IMR-90 (cell line): ENCODE measurements around the gene ABCD1. TPM values are rescaled to one million over a fixed set of nuclear protein-coding genes. Genes with fewer than 3 reads are reported as not detected.

ENCODE experiments used
- ATAC-seq: fragments of 200-7000 bp; cut with Tn5 transposase; 2 replicates; pipeline ENCODE4 v1.9.1; 2020; ENCODE audit warnings: low read depth, mild to moderate bottlenecking, moderate library complexity
- BruUV-seq: library from RNA; stranded (reverse); fragments of 400-500 nt; replicated peaks from 2 replicates; lab custom pipeline; 2021; lab: Mats Ljungman, UMichigan
- CTCF ChIA-PET: fragments of 300-600 bp; formaldehyde crosslinking; extraction: SDS; loops from one replicate; lab custom pipeline; 2021; ENCODE audit warnings: antibody characterized with exemption; lab: Yijun Ruan, JAX
- POLR2A ChIA-PET: fragments of 300-600 bp; sonication (Branson Sonifier 250); formaldehyde crosslinking; loops from one replicate; lab custom pipeline; 2022; ENCODE audit warnings: antibody characterized with exemption; ENCODE audit not compliant: unreplicated experiment; lab: Charles Lee
- DNase-seq: peaks from one replicate; pipeline ENCODE4 v3.0.0; 2013
- H2AFZ ChIP-seq: replicated peaks from 2 replicates; pipeline ENCODE3; 2013; ENCODE audit warnings: low read length, mild to moderate bottlenecking; ENCODE audit not compliant: poor library complexity
- H2AK5ac ChIP-seq: 2 replicates; pipeline ENCODE4 v1.6.1; 2013; ENCODE audit warnings: low read depth, low read length, inconsistent platforms
- H2AK9ac ChIP-seq: replicated peaks from 2 replicates; pipeline ENCODE3; 2013; ENCODE audit warnings: mild to moderate bottlenecking, low read depth, low read length, moderate library complexity; ENCODE audit not compliant: poor library complexity
- H2BK120ac ChIP-seq: 2 replicates; pipeline ENCODE4 v1.6.1; 2013; ENCODE audit warnings: low read depth, low read length, inconsistent platforms
- H2BK15ac ChIP-seq: 3 replicates; pipeline ENCODE4 v1.6.1; 2013; ENCODE audit warnings: low read depth, low read length, inconsistent platforms
- H2BK20ac ChIP-seq: 2 replicates; pipeline ENCODE4 v1.6.1; 2013; ENCODE audit warnings: low read depth, mild to moderate bottlenecking, inconsistent platforms, low read length, moderate library complexity
- H2BK5ac ChIP-seq: 2 replicates; pipeline ENCODE4 v1.6.1; 2013; ENCODE audit warnings: mild to moderate bottlenecking, low read depth, low read length, inconsistent platforms; ENCODE audit not compliant: poor library complexity, severe bottlenecking
- H3K14ac ChIP-seq: replicated peaks from 2 replicates; pipeline ENCODE4 v1.6.1; 2013; ENCODE audit warnings: low read depth, low read length, inconsistent platforms
- H3K18ac ChIP-seq: 2 replicates; pipeline ENCODE4 v1.6.1; 2013; ENCODE audit warnings: low read depth, low read length, control low read depth
- H3K23ac ChIP-seq: 2 replicates; pipeline ENCODE4 v1.6.1; 2013; ENCODE audit warnings: low read depth, low read length, inconsistent platforms
- H3K27ac ChIP-seq: 2 replicates; pipeline ENCODE4 v1.5.1; 2013; ENCODE audit warnings: mild to moderate bottlenecking, control low read depth, low read length; ENCODE audit not compliant: insufficient read depth
- H3K27me3 ChIP-seq: 2 replicates; pipeline ENCODE4 v1.6.1; 2013; ENCODE audit warnings: low read length; ENCODE audit not compliant: control insufficient read depth, insufficient read depth
- H3K36me3 ChIP-seq: 2 replicates; pipeline ENCODE4 v1.6.1; 2013; ENCODE audit warnings: low read length, mixed read lengths; ENCODE audit not compliant: control insufficient read depth, insufficient read depth
- H3K4ac ChIP-seq: 2 replicates; pipeline ENCODE4 v1.6.1; 2013; ENCODE audit warnings: low read depth, low read length, inconsistent platforms
- H3K4me1 ChIP-seq: 2 replicates; pipeline ENCODE4 v1.6.1; 2013; ENCODE audit warnings: low read length, mixed read lengths; ENCODE audit not compliant: control insufficient read depth, insufficient read depth
- H3K4me2 ChIP-seq: 2 replicates; pipeline ENCODE4 v1.6.1; 2013; ENCODE audit warnings: low read depth, mild to moderate bottlenecking, control low read depth, low read length, moderate library complexity
- H3K4me3 ChIP-seq: 2 replicates; pipeline ENCODE4 v1.5.1; 2013; ENCODE audit warnings: low read depth, mild to moderate bottlenecking, control low read depth, low read length, moderate library complexity; ENCODE audit not compliant: insufficient read depth
- H3K56ac ChIP-seq: 2 replicates; pipeline ENCODE4 v1.6.1; 2013; ENCODE audit warnings: low read length, inconsistent platforms; ENCODE audit not compliant: insufficient read depth; ENCODE audit errors: extremely low read depth
- H3K79me1 ChIP-seq, 2 experiments: 2 replicates each; pipeline ENCODE4 v1.6.1; 2013; ENCODE audit warnings: low read length in 2 of 2, inconsistent platforms in 1 of 2, low read depth in 1 of 2
- H3K9ac ChIP-seq: 2 replicates; pipeline ENCODE4 v1.6.1; 2013; ENCODE audit warnings: low read depth, low read length, control low read depth
- H3K9me1 ChIP-seq: 2 replicates; pipeline ENCODE4 v1.6.1; 2013; ENCODE audit warnings: low read length, inconsistent platforms; ENCODE audit not compliant: insufficient read depth
- H3K9me3 ChIP-seq: 2 replicates; pipeline ENCODE4 v1.6.1; 2013; ENCODE audit warnings: low read length; ENCODE audit not compliant: control insufficient read depth, insufficient read depth
- H4K20me1 ChIP-seq: 2 replicates; pipeline ENCODE4 v1.6.1; 2013; ENCODE audit warnings: low read length, inconsistent platforms; ENCODE audit not compliant: insufficient read depth
- H4K5ac ChIP-seq: 2 replicates; pipeline ENCODE4 v1.6.1; 2013; ENCODE audit warnings: mild to moderate bottlenecking, low read depth, low read length, control low read depth
- H4K8ac ChIP-seq, 2 experiments: 2 replicates each; pipeline ENCODE4 v1.6.1; 2013; ENCODE audit warnings: low read depth in 2 of 2, low read length in 2 of 2, control low read depth in 1 of 2, inconsistent platforms in 1 of 2
- H4K91ac ChIP-seq: 2 replicates; pipeline ENCODE4 v1.6.1; 2013; ENCODE audit warnings: low read depth, low read length, inconsistent platforms; ENCODE audit not compliant: insufficient read depth
- BHLHE40 ChIP-seq: fragments of 150-350 bp; IDR thresholded peaks from 2 replicates; pipeline ENCODE4 v1.6.1; 2016; ENCODE audit warnings: mild to moderate bottlenecking, low read depth, low read length
- CEBPB ChIP-seq: IDR thresholded peaks from 2 replicates; pipeline ENCODE4 v1.6.1; 2012; ENCODE audit warnings: low read depth, low read length, improper control_type of control experiment
- CHD1 ChIP-seq: IDR thresholded peaks from 2 replicates; pipeline ENCODE4 v1.6.1; 2012; ENCODE audit warnings: low read depth, low read length, improper control_type of control experiment
- CTCF ChIP-seq: conservative IDR thresholded peaks from 2 replicates; pipeline ENCODE4 v1.5.1; 2012; ENCODE audit warnings: mild to moderate bottlenecking, low read depth, low read length, improper control_type of control experiment
- ELK1 ChIP-seq: fragments of 150-350 bp; IDR thresholded peaks from 2 replicates; pipeline ENCODE4 v1.6.1; 2016; ENCODE audit warnings: low read depth, mild to moderate bottlenecking, low read length, moderate library complexity, borderline replicate concordance
- FOS ChIP-seq: fragments of 150-350 bp; IDR thresholded peaks from 2 replicates; pipeline ENCODE4 v1.6.1; 2016; ENCODE audit warnings: low read depth, low read length
- MAFK ChIP-seq: IDR thresholded peaks from 2 replicates; pipeline ENCODE4 v1.6.1; 2012; ENCODE audit warnings: low read depth, low read length, improper control_type of control experiment
- MAZ ChIP-seq: IDR thresholded peaks from 2 replicates; pipeline ENCODE4 v1.6.1; 2012; ENCODE audit warnings: low read depth, mild to moderate bottlenecking, low read length, improper control_type of control experiment, moderate library complexity, borderline replicate concordance
- MXI1 ChIP-seq: IDR thresholded peaks from 2 replicates; pipeline ENCODE4 v1.6.1; 2012; ENCODE audit warnings: low read depth, mild to moderate bottlenecking, low read length, moderate library complexity, borderline replicate concordance
- NFE2L2 ChIP-seq: fragments of 150-350 bp; IDR thresholded peaks from 2 replicates; pipeline ENCODE4 v1.6.1; 2016; ENCODE audit warnings: low read depth, mild to moderate bottlenecking, low read length
- POLR2A ChIP-seq: IDR thresholded peaks from 2 replicates; pipeline ENCODE4 v1.6.1; 2012; ENCODE audit warnings: mild to moderate bottlenecking, low read depth, low read length
- RAD21 ChIP-seq: IDR thresholded peaks from 2 replicates; pipeline ENCODE4 v1.6.1; 2012; ENCODE audit warnings: low read length, improper control_type of control experiment
- RCOR1 ChIP-seq: IDR thresholded peaks from 2 replicates; pipeline ENCODE4 v1.6.1; 2012; ENCODE audit warnings: mild to moderate bottlenecking, low read length, improper control_type of control experiment; ENCODE audit not compliant: insufficient replicate concordance
- RFX5 ChIP-seq: IDR thresholded peaks from 2 replicates; pipeline ENCODE4 v1.8.0; 2012; ENCODE audit warnings: low read depth, mild to moderate bottlenecking, low read length, moderate library complexity
- SMC3 ChIP-seq: fragments of 150-350 bp; IDR thresholded peaks from 2 replicates; pipeline ENCODE4 v1.6.1; 2016; ENCODE audit warnings: low read depth, mild to moderate bottlenecking, antibody characterized with exemption, low read length, moderate library complexity
- USF2 ChIP-seq: fragments of 150-350 bp; IDR thresholded peaks from 2 replicates; pipeline ENCODE4 v1.6.1; 2017; ENCODE audit warnings: mild to moderate bottlenecking, antibody characterized with exemption, low read length, low read depth
- WGBS, 2 experiments: methylation state at CpG; one replicate each; pipeline versions ENCODE4 v1.1.5 to v1.1.7; 2013; ENCODE audit warnings: missing lambda C conversion rate in 2 of 2; ENCODE audit not compliant: insufficient read length in 1 of 2; ENCODE audit errors: extremely low coverage in 2 of 2; 5-methylcytosine and 5-hydroxymethylcytosine counted together
- dilution Hi-C: fragments of 300-500 bp; cut with HindIII; formaldehyde crosslinking; loops from one replicate; pipeline ENCODE4 v1.14.3; 2018; ENCODE audit warnings: low sequenced_read_pairs; ENCODE audit not compliant: unreplicated experiment
- in situ Hi-C: fragments of 300-500 bp; cut with MboI; formaldehyde crosslinking; loops from 3 replicates; pipeline ENCODE4 v1.14.3; 2019; ENCODE audit warnings: low sequenced_read_pairs, inconsistent platforms, mixed read lengths
- intact Hi-C: fragments of 100-400 bp; cut with micrococcal nuclease; formaldehyde crosslinking; loops from 2 replicates; pipeline ENCODE4 v1.10.0; 2022
- polyA plus RNA-seq, 3 experiments: library from polyadenylated mRNA; depleted of rRNA; stranded (reverse); fragments of >200 nt; gene quantifications; 2 replicates each; pipeline ENCODE4 v1.2.3, GENCODE V29; 2012; ENCODE audit warnings: low replicate concordance in 1 of 3
- total RNA-seq: library from RNA; depleted of rRNA; stranded (reverse); fragments of >200 nt; gene quantifications from 2 replicates; pipeline ENCODE4 v1.2.3, GENCODE V29; 2012

ABCD1 gene
- total and polyA plus RNA-seq, 2 of the 4 experiments (the other 2 are of a cell fraction), result 4.3 to 7.0 TPM

DNA sequence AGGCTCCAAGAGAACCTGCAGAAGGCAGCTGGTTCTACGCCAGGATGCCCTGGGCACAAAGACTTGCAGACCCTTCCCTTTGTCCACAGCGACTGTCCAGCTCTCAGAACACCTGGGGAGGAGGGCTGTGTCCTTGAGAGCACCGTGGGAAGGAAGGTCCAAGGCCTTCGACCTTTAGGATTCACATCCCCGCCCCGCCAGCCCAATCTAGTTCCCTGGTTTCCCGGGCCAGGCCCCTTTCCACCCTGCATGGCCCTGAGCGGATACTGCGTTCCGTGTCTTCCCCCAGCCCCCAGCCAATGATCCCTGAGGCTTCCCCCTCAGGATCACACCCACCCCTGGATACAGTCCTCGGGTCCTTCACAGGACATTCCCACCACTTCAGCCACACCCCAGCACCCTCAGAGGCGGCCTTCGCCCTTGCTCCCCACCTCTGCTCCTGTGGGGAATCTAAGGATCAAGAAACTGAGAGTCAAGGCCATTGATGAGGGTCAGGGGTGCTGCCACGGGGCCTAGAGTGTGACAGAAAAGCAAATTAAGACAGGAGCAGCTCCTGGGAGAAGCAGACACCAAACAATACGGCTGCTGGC lies 9.1 kb downstream of the ABCD1 start:
- H2BK15ac ChIP-seq, result no peak overlapping the region
- POLR2A ChIA-PET, result no interaction called here
- dilution Hi-C loops, result no loop called here

More for the DNA sequence above, 9.1 kb downstream of the ABCD1 start:
- TF ChIP-seq BHLHE40 (no peak), MAZ (no peak), POLR2A (no peak), RFX5 (no peak), MAFK (no peak), SMC3 (no peak), MXI1 (no peak), CHD1 (no peak), ELK1 (no peak), FOS (no peak), RCOR1 (no peak), USF2 (no peak), RAD21 (no peak), CEBPB (no peak), NFE2L2 (no peak), CTCF (no peak)
- DNase-seq (no peak), ATAC-seq (no peak)
- H2BK5ac ChIP-seq, result no peak overlapping the region
- H2BK20ac ChIP-seq, result no peak overlapping the region
- H3K14ac ChIP-seq, result no peak overlapping the region
- no peak overlapping the region for H2AK5ac ChIP-seq
- no peaks in the 10 kb centered on the region for H3K79me1 ChIP-seq
- H2AFZ ChIP-seq, result no peak overlapping the region
- no peak overlapping the region for H4K5ac ChIP-seq
- H4K20me1 ChIP-seq, result no peaks in the 10 kb centered on the region
- H2BK120ac ChIP-seq, result no peak overlapping the region
- H4K8ac ChIP-seq, result no peak overlapping the region
- no peak overlapping the region for H4K91ac ChIP-seq
- intact Hi-C loops, result no loop called here
- no peak overlapping the region for H3K9ac ChIP-seq
- no peak overlapping the region for H3K4ac ChIP-seq
- no peak overlapping the region for H3K56ac ChIP-seq
- CTCF ChIA-PET, result interaction anchor here (1.2 kb wide), 1 partner anchor 12 kb away, joined by 5 read pairs; no protein-coding TSS in a partner anchor
- no peaks in the 10 kb centered on the region for H3K9me1 ChIP-seq
- WGBS, 2 experiments, result 79% methylated on average over 4 of the region's 15 CpGs; no CpG with 5 or more reads in 1 of the 2 experiments
- H3K23ac ChIP-seq, result no peak overlapping the region
- no peaks in the 10 kb centered on the region for H3K4me1 ChIP-seq
- no peak overlapping the region for H3K4me3 ChIP-seq
- H3K18ac ChIP-seq, result no peak overlapping the region
- H3K4me2 ChIP-seq, result no peak overlapping the region
- in situ Hi-C loops, result no loop called here
- H3K27ac ChIP-seq, result no peak overlapping the region
- H3K9me3 ChIP-seq, result no peaks in the 10 kb centered on the region; the same call in 1 of the 2 replicates
- no TSS peak for BruUV-seq
- no peaks in the 10 kb centered on the region for H3K27me3 ChIP-seq
- H3K36me3 ChIP-seq, result peaks cover 11% of the 10 kb centered on the region; the same call in 1 of the 2 replicates
- no peak overlapping the region for H2AK9ac ChIP-seq
